Bronchial epithelial cell (primary cell): ENCODE results near the gene TRIM31. TPM values are rescaled to one million over a fixed set of nuclear protein-coding genes. Genes with fewer than 3 reads are reported as not detected.
"Not testable (repeated sequence)": the region's sequence is repeated elsewhere in the genome, so short reads cannot be mapped to it uniquely, and the experiment has no call there.

Experiments
- DNase-seq: peaks from one replicate; pipeline ENCODE4 v3.0.0-alpha.2; 2010; ENCODE audit warnings: low read depth
- FAIRE-seq: peaks from 2 replicates; lab custom pipeline; 2011; peaks lifted over from hg19 to GRCh38; lab: Jason Lieb, UNC
- H3K27me3 ChIP-seq: 2 replicates; pipeline ENCODE4 v1.5.1; 2011; ENCODE audit warnings: low read length; ENCODE audit not compliant: control insufficient read depth, insufficient read depth
- H3K36me3 ChIP-seq: 2 replicates; pipeline ENCODE4 v1.5.1; 2011; ENCODE audit warnings: low read length; ENCODE audit not compliant: control insufficient read depth, insufficient read depth
- H3K4me3 ChIP-seq: 2 replicates; pipeline ENCODE4 v1.5.1; 2011; ENCODE audit warnings: mild to moderate bottlenecking, low read depth, low read length, control low read depth
- total RNA-seq: library from RNA; depleted of rRNA; stranded (reverse); fragments of >200 nt; gene quantifications from 2 replicates; pipeline ENCODE4 v1.2.1, GENCODE V29; 2014
- TF ChIP-seq, protein P1 (sequence below): IDR thresholded peaks from 2 replicates; pipeline ENCODE4 v1.5.1; 2011; ENCODE audit warnings: mild to moderate bottlenecking, moderate library complexity, low read length, control low read depth, inconsistent platforms; ENCODE audit not compliant: insufficient read depth, severe bottlenecking

The TRIM31 gene
- total RNA-seq, 1 donor from 2014 or later = not detected

DNA sequence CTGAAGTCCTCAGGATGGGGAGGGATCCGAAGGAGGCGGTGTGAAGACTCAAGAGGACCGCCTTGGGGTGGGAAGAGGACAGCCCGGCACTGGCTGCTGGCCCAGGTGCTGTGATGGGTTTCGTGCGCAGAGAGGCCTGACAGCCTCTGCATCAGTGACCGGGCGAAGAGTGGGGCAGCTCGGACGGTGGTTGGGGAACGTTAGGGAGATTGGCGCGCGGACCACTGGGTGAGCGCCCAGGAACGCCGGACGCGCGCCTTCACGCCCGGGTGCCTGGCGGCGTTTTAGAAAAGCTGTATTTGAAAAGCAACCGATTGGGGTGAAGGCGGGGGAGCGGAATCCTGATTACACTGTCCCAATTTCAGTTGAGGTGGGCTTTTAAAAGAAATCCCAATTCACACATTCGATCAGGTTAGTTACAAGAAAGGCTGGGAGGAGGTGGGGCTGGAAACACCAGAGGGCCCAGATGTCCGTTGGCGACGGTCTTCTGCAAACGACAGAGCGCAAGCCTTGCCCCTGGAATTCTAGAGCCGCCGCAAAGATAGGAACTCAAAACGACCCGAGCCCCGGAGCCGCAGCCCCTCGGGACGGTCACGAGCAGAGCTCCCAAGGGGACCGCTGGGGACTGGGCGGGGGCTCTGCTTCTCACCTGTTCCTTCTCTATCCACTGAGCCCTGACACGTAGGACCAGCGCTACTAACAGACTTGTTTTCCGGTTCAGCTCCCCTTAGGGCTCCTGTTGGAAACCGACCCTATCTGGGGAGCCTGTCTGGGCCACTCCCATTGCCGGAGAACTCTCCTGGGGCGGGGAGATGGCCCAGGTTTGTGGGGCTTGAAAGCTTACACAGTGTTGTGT is 14.6 kb upstream of the TRIM31 start:
- peaks cover 12% of the 10 kb centered on the region for H3K27me3 ChIP-seq
- FAIRE-seq (no peak), DNase-seq (no peak)
- H3K36me3 ChIP-seq = no peaks in the 10 kb centered on the region
- TF ChIP-seq, protein P1, sequence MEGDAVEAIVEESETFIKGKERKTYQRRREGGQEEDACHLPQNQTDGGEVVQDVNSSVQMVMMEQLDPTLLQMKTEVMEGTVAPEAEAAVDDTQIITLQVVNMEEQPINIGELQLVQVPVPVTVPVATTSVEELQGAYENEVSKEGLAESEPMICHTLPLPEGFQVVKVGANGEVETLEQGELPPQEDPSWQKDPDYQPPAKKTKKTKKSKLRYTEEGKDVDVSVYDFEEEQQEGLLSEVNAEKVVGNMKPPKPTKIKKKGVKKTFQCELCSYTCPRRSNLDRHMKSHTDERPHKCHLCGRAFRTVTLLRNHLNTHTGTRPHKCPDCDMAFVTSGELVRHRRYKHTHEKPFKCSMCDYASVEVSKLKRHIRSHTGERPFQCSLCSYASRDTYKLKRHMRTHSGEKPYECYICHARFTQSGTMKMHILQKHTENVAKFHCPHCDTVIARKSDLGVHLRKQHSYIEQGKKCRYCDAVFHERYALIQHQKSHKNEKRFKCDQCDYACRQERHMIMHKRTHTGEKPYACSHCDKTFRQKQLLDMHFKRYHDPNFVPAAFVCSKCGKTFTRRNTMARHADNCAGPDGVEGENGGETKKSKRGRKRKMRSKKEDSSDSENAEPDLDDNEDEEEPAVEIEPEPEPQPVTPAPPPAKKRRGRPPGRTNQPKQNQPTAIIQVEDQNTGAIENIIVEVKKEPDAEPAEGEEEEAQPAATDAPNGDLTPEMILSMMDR = no peak
- no peak overlapping the region for H3K4me3 ChIP-seq

DNA sequence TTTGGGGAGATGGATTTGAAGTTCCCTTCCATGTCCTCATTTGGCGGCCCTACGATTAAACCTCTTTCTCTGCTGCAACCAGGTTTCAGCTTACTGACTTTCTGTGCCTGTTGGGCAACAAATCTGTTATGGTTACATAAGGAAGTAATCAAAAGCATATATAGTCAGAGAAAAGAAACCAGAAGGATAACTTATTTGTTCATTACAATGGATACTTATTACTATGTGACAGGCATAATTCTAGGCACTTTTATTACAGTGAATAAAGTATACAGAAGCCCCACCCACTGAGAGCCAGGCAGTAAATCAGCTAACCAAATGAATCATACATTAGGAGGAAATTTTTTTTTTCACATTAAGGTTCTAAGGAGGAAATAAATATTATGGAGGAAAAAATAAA is 9.6 kb upstream of the TRIM31 start:
- Histone ChIP-seq H3K36me3 (no peaks in the 10 kb centered on the region), H3K27me3 (peaks cover 6% of the 10 kb centered on the region), H3K4me3 (no peak overlapping the region)
- FAIRE-seq = no peak
- TF ChIP-seq, protein P1 = no peak
- DNase-seq = no peak

DNA sequence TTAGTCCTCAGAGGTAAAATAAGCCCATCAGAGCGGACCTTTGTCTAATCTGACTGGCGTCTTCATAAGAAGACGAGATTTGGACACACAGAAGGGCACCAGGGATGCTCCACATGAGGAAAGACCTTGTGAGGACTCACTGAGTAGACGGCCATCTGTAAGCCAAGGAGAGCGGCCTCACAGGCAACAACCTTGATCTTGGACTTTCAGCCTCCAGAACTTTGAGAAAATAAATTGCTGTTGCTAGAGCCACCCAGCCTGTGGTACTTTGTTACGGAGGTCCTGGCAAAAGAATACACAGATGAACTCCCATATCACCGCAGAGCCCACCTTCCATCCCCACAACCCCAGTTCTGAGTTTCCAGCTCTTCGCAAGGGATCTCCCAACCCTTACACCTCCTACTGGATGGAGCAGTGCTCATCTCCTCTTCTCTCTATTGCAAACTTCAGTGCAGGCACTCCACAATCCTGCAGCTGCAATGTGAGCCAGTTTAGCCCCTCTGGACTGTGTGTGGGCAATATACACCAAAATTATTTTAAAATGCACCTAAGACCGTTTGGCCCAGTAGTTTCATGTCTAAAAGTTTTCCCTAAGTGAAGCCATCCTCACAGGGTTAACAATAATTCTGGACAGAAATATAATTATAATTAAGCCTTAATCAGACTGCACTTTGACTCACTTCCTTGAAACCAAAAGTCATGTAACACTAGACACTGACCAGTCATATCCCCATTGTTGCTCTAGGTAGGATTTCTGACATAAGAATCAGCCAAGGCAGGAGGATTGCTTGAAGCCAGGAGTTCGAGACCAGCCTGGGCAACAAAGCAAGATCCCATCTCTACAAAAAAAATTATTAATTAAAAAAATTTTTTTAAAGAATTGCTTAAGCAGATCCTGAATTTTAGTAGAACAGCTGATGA is 8.8 kb upstream of the TRIM31 start:
- H3K27me3 ChIP-seq = no peaks in the 10 kb centered on the region
- FAIRE-seq (no peak), DNase-seq (no peak)
- TF ChIP-seq, protein P1 = no peak
- H3K4me3 ChIP-seq = no peak overlapping the region
- H3K36me3 ChIP-seq = no peaks in the 10 kb centered on the region

DNA sequence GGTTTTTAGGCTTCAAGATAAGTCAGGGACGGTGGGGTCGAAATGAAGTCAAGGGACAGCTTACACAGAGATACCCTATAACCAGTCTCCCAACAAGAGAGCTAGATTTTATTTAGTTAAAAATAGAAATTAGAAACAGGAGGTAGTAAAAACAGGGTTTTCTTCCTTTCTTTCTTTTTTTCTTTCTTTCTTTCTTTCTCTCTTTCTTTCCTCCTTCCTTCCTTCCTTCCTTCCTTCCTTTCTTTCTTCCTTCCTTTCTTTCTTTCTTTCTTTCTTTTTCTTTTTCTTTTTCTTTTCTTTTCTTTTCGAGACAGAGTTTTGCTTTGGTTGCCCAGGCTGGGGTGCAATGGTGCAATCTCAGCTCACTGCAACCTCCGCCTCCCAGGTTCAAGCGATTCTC is 5.8 kb upstream of the TRIM31 start:
- not testable (repeated sequence) for DNase-seq, H3K4me3 ChIP-seq, H3K27me3 ChIP-seq, FAIRE-seq, H3K36me3 ChIP-seq

DNA sequence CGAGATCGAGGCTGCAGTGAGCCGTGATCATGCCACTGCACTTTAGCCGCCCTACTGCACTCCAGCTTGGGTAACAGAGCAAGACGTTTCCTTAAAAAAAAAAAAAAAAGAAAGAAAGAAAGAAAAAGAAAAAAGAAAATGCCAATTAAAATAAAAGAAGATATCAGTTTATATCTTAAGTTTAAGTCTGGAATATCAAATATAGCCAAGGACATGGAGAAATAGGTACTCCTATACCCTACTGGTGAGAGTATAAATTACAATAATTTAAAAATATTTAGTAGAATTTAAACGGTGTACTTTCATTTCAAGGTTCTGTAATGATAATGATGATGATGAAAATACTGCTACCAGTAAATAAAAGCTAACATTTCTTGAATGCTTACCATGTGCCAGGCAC is 3.8 kb upstream of the TRIM31 start:
- DNase-seq (no peak), FAIRE-seq (no peak)
- Histone ChIP-seq H3K27me3 (peaks cover 7% of the 10 kb centered on the region), H3K4me3 (no peak overlapping the region), H3K36me3 (no peaks in the 10 kb centered on the region)
- TF ChIP-seq, protein P1 = no peak

DNA sequence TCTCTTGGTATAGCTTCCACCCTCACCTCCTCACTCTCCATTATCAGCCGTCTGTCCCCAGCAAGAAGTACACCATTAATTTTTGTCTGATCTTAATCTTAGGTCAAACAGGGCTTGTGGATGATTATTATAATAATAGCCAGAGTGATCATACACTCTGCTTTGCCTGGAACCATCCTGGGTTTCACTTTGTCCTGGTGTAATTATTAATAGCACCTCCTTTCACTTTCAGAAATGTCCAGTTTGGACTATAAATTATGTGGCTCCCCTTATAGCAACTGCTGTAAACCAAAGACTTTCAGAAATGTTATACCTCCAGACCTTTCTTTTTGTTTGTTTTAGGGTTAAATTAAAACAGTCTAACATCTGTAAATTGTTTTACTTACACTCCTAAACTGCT is 951 bp upstream of the TRIM31 start:
- Histone ChIP-seq H3K27me3 (peaks cover 14% of the 10 kb centered on the region), H3K4me3 (no peak overlapping the region), H3K36me3 (no peaks in the 10 kb centered on the region)
- TF ChIP-seq, protein P1 = no peak
- DNase-seq (no peak), FAIRE-seq (no peak)
